Stimulated activated naive CD4-positive, alpha-beta T cell treated with Interleukin-2 at 50 U/mL for 16 hours (primary cell): ENCODE results near the gene SPIB.
"Not testable (repeated sequence)": the region's sequence is repeated elsewhere in the genome, so short reads cannot be mapped to it uniquely, and the experiment has no call there.

ENCODE experiments used
- DNase-seq: peaks from one replicate; lab custom pipeline; 2025; lab: John Stamatoyannopoulos, UW

Gene SPIB

GRCh38 chr19:50418176-50419021 is at the start of gene SPIB:
Gene SPIB (plus strand): TSS chr19:50418938. CDS start chr19:50418963, 25 bp downstream.
- DNase-seq, result no peak

- no peak for DNase-seq
These were observed 46.7 kb upstream of the SPIB start for GRCh38 chr19:50371914-50372475.

- peak; percentile 91 for DNase-seq
These were observed 42.3 kb upstream of the SPIB start, which contains the start of gene NR1H2 for GRCh38 chr19:50376166-50377050. Gene NR1H2 (plus strand): TSS chr19:50376457. CDS start chr19:50377606, 1,149 bp downstream.

GRCh38 chr19:50377051-50377461 is 41.7 kb upstream of the SPIB start:
- DNase-seq, result peak; percentile 38

GRCh38 chr19:50377517-50377916 is 41.2 kb upstream of the SPIB start:
- DNase-seq, result no peak

GRCh38 chr19:50378169-50378862 is 40.4 kb upstream of the SPIB start:
- DNase-seq, result no peak

- no peak for DNase-seq
These were observed 39.9 kb upstream of the SPIB start for GRCh38 chr19:50378863-50379236.

GRCh38 chr19:50379602-50380001 is 39.1 kb upstream of the SPIB start:
- no peak for DNase-seq

GRCh38 chr19:50380137-50380536 is 38.6 kb upstream of the SPIB start:
- no peak for DNase-seq

GRCh38 chr19:50380751-50381151 is 38.0 kb upstream of the SPIB start:
- DNase-seq, result no peak

- DNase-seq, result no peak
These were observed 36.6 kb upstream of the SPIB start for GRCh38 chr19:50381881-50382729.

GRCh38 chr19:50383001-50383851 is 35.5 kb upstream of the SPIB start:
- DNase-seq, result no peak

- DNase-seq, result peak; percentile 99
These were observed 34.7 kb upstream of the SPIB start, which contains the start of gene POLD1 for GRCh38 chr19:50383852-50384684. Gene POLD1 (plus strand): TSS chr19:50384347. CDS start chr19:50398852, 14,505 bp downstream.

GRCh38 chr19:50384685-50385535 is 33.8 kb upstream of the SPIB start:
- no peak for DNase-seq

- no peak for DNase-seq
These were observed 31.4 kb upstream of the SPIB start for GRCh38 chr19:50387176-50387867.

GRCh38 chr19:50387868-50388245 is 30.9 kb upstream of the SPIB start:
- DNase-seq, result no peak

- DNase-seq, result not testable (repeated sequence)
These were observed 28.4 kb upstream of the SPIB start for GRCh38 chr19:50390295-50390694.
